Chondrocyte (in vitro differentiated cells): ENCODE measurements around the gene UVRAG. TPM values are rescaled to one million over a fixed set of nuclear protein-coding genes. Genes with fewer than 3 reads are reported as not detected.

Experiments
- DNase-seq: peaks from one replicate; pipeline ENCODE4 v3.0.0; 2021; ENCODE audit warnings: mixed read lengths, low spot score
- H3K27ac Mint-ChIP-seq: one replicate; pipeline ENCODE4 v1.8.0; 2021; ENCODE audit warnings: mild to moderate bottlenecking, moderate library complexity, mixed read lengths; ENCODE audit not compliant: unreplicated experiment
- H3K27me3 Mint-ChIP-seq: 2 replicates; pipeline ENCODE4 v1.8.0; 2021; ENCODE audit warnings: low read depth, mixed read lengths
- H3K36me3 Mint-ChIP-seq: 2 replicates; pipeline ENCODE4 v1.8.0; 2021; ENCODE audit warnings: low read depth, mixed read lengths
- H3K4me1 Mint-ChIP-seq: 2 replicates; pipeline ENCODE4 v1.8.0; 2021; ENCODE audit warnings: low read depth, mild to moderate bottlenecking, mixed read lengths
- H3K4me3 Mint-ChIP-seq: one replicate; pipeline ENCODE4 v1.8.0; 2021; ENCODE audit warnings: mild to moderate bottlenecking, moderate library complexity, mixed read lengths; ENCODE audit not compliant: unreplicated experiment
- H3K9me3 Mint-ChIP-seq: 2 replicates; pipeline ENCODE4 v1.8.0; 2021; ENCODE audit warnings: low read depth, mixed read lengths
- total RNA-seq: library from RNA; stranded (reverse); gene quantifications from 3 replicates; pipeline ENCODE4 v1.2.1, GENCODE V29; 2021
- TF ChIP-seq, protein P1 (sequence below): fragments of 200-600 bp; sonication (generic); IDR thresholded peaks from 2 replicates; pipeline ENCODE4 v1.5.0; 2021; ENCODE audit warnings: antibody characterized with exemption, mild to moderate bottlenecking, moderate library complexity

The UVRAG gene
- total RNA-seq, 1 donor from 2014 or later: 16.9 TPM

DNA sequence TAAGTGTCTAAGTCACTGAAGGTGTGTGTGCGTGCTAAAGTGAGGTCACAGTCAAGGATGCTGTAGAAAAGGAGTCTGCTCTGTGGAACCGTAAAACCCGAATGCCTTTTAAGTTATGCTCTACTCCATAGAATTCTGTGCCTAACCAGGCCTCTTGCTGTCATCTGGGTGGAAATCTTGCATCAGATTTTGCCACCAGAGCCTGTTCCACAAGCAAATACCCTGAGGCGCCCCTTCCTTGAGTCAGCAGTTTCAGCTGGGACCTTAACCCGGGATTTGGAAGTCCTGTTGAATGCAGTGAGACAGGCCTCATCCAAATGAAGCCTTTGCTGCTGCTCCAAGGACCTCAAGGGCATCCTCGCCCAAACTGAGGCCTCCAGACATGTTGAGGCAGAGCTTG lies 281.5 kb downstream of the UVRAG start:
- peaks cover 7% of the 10 kb centered on the region for H3K36me3 Mint-ChIP-seq
- no peak for DNase-seq
- no peak overlapping the region for H3K4me3 Mint-ChIP-seq
- H3K9me3 Mint-ChIP-seq: peaks cover 3% of the 10 kb centered on the region
- TF ChIP-seq, protein P1, sequence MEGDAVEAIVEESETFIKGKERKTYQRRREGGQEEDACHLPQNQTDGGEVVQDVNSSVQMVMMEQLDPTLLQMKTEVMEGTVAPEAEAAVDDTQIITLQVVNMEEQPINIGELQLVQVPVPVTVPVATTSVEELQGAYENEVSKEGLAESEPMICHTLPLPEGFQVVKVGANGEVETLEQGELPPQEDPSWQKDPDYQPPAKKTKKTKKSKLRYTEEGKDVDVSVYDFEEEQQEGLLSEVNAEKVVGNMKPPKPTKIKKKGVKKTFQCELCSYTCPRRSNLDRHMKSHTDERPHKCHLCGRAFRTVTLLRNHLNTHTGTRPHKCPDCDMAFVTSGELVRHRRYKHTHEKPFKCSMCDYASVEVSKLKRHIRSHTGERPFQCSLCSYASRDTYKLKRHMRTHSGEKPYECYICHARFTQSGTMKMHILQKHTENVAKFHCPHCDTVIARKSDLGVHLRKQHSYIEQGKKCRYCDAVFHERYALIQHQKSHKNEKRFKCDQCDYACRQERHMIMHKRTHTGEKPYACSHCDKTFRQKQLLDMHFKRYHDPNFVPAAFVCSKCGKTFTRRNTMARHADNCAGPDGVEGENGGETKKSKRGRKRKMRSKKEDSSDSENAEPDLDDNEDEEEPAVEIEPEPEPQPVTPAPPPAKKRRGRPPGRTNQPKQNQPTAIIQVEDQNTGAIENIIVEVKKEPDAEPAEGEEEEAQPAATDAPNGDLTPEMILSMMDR: no peak
- no peaks in the 10 kb centered on the region for H3K27me3 Mint-ChIP-seq
- H3K27ac Mint-ChIP-seq: no peak overlapping the region
- no peaks in the 10 kb centered on the region for H3K4me1 Mint-ChIP-seq

DNA sequence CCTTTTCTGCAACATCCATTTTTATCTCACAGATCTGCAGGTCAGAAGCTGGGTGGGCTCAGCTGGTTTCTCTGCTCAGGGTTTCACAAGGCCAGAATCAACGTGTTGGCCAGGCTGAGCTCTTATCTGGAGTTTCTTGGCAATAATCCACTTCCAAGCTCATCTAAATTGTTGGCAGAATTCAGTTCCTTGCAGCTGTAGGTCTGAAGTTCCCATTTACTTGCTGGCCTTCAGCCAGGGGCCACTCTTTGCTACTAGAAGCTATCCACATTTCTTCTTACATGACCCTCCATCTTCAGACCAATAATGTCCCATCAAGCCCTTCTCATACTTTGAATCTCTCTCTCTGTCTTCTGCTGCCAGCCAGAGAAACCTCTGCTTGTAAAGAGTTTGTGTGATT lies 287.8 kb downstream of the UVRAG start:
- Mint-ChIP-seq H3K4me3 (no peak overlapping the region), H3K9me3 (no peaks in the 10 kb centered on the region), H3K27ac (no peak overlapping the region), H3K27me3 (no peaks in the 10 kb centered on the region), H3K4me1 (peaks cover 5% of the 10 kb centered on the region), H3K36me3 (peaks cover 2% of the 10 kb centered on the region)
- no peak for DNase-seq
- TF ChIP-seq, protein P1: no peak

GRCh38 chr11:76103460-76103859 lies 288.4 kb downstream of the UVRAG start:
- H3K27me3 Mint-ChIP-seq: no peaks in the 10 kb centered on the region
- no peak for DNase-seq
- no peaks in the 10 kb centered on the region for H3K9me3 Mint-ChIP-seq
- H3K4me3 Mint-ChIP-seq: no peak overlapping the region
- H3K27ac Mint-ChIP-seq: no peak overlapping the region
- TF ChIP-seq, protein P1: no peak
- H3K36me3 Mint-ChIP-seq: peaks cover 2% of the 10 kb centered on the region
- peaks cover 6% of the 10 kb centered on the region for H3K4me1 Mint-ChIP-seq

DNA sequence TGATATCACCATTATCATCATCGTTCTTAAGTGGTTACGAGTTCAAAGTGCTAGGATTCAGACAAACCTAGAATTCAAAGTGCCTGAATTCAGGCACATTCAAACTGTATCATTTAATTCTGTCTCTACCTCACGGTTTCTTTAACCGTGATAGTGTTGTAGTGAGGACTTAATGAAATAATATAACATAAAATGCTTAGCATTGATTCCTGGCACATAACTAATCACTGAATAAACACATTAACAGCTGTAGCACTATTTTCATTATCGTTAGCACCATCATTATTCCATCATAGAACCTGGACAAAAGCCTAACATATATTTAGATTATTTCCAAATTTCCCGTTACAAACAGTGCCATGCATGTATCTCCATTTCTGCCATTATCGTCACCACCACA lies 289.3 kb downstream of the UVRAG start:
- TF ChIP-seq, protein P1: no peak
- Mint-ChIP-seq H3K27ac (no peak overlapping the region), H3K4me3 (no peak overlapping the region), H3K36me3 (peaks cover 2% of the 10 kb centered on the region), H3K4me1 (peaks cover 6% of the 10 kb centered on the region), H3K9me3 (no peaks in the 10 kb centered on the region), H3K27me3 (no peaks in the 10 kb centered on the region)
- no peak for DNase-seq

DNA sequence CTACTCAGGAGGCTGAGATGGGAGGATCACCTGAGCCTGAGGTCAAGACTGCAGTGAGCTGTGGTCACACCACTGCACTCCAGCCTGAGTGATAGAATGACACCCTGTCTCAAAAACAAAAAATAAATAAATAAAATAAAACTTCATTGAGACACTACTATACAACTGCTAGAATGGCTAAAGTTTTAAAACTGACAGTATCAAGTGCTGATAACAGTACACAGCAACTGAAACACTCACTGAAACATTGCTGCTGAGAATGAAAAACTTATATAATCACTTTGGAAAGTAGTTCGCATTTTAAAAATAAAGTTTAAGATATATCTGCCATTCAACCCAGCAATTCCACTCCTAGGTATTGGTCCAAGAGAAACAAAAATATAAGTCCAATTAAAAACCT lies 290.6 kb downstream of the UVRAG start:
- Mint-ChIP-seq H3K27ac (no peak overlapping the region), H3K9me3 (no peaks in the 10 kb centered on the region), H3K4me3 (no peak overlapping the region), H3K4me1 (peaks cover 6% of the 10 kb centered on the region), H3K36me3 (peaks cover 2% of the 10 kb centered on the region), H3K27me3 (no peaks in the 10 kb centered on the region)
- DNase-seq: no peak
- TF ChIP-seq, protein P1: no peak
